HCT116 (cell line): ENCODE results near the gene MYDGF. TPM values are rescaled to one million over a fixed set of nuclear protein-coding genes. Genes with fewer than 3 reads are reported as not detected.
"Not testable (repeated sequence)": the region's sequence is repeated elsewhere in the genome, so short reads cannot be mapped to it uniquely, and the experiment has no call there.

Experiments
- ATAC-seq: fragments of 200-7000 bp; cut with Tn5 transposase; 2 replicates; pipeline ENCODE4 v1.9.1; 2020; ENCODE audit warnings: mild to moderate bottlenecking, moderate library complexity
- BruUV-seq: library from RNA; stranded (reverse); fragments of 400-500 nt; replicated peaks from 2 replicates; lab custom pipeline; 2021; lab: Mats Ljungman, UMichigan
- CTCF ChIA-PET: fragments of 300-600 bp; sonication (Branson Sonifier 250); formaldehyde crosslinking; loops from one replicate; lab custom pipeline; 2021; ENCODE audit warnings: antibody characterized with exemption; lab: Charles Lee
- POLR2A ChIA-PET: fragments of 300-600, 350-600 bp; sonication (Branson Sonifier 250); formaldehyde crosslinking; loops from one replicate; lab custom pipeline; 2021; ENCODE audit warnings: antibody characterized with exemption; lab: Charles Lee
- RAD21 ChIA-PET, 2 experiments: fragments of 300-600 bp; sonication (Branson Sonifier 250); formaldehyde crosslinking; loops; one replicate each; lab custom pipeline; 2023; ENCODE audit warnings: low total read pairs in 2 of 2; ENCODE audit not compliant: uncharacterized antibody in 2 of 2, unreplicated experiment in 2 of 2, low non-redundant PET in 1 of 2; lab: Charles Lee
- DNase-seq: peaks from one replicate; pipeline ENCODE4 v3.0.0-alpha.2; 2010; ENCODE audit warnings: low read depth, low spot score
- H2AFZ ChIP-seq: fragments of 200-600 bp; shearing (Covaris generic), sonication (generic); 2 replicates; pipeline ENCODE4 v1.6.1; 2017; ENCODE audit warnings: low read depth, mixed run types, mixed read lengths, antibody characterized with exemption, low read length; ENCODE audit not compliant: poor library complexity, severe bottlenecking
- H3K27ac ChIP-seq: 2 replicates; pipeline ENCODE4 v1.5.1; 2012; ENCODE audit warnings: low read depth, low read length
- H3K27me3 ChIP-seq: fragments of 200-600 bp; sonication (generic); 2 replicates; pipeline ENCODE4 v1.6.1; 2016; ENCODE audit warnings: mixed run types, low read length, mixed read lengths; ENCODE audit not compliant: insufficient read depth
- H3K36me3 ChIP-seq, 2 experiments: fragments of 200-500 bp in 1 of 2; fragments of 200-600 bp in 1 of 2; sonication (Bioruptor generic) in 1 of 2; sonication (generic) in 1 of 2; 2 replicates each; pipeline versions ENCODE4 v1.5.1 to v1.6.1; 2014 to 2016; ENCODE audit warnings: low read length in 2 of 2, inconsistent platforms in 1 of 2, mixed read lengths in 1 of 2, mixed run types in 1 of 2; ENCODE audit not compliant: insufficient read depth in 2 of 2, control insufficient read depth in 1 of 2
- H3K4me1 ChIP-seq, 2 experiments: fragments of 200-600 bp in 1 of 2; sonication (generic) in 1 of 2; 2 replicates each; pipeline versions ENCODE4 v1.5.1 to v1.6.1; 2012 to 2017; ENCODE audit warnings: low read length in 2 of 2, inconsistent platforms in 1 of 2, mild to moderate bottlenecking in 1 of 2, mixed read lengths in 1 of 2, mixed run types in 1 of 2, moderate library complexity in 1 of 2; ENCODE audit not compliant: insufficient read depth in 2 of 2, control insufficient read depth in 1 of 2
- H3K4me2 ChIP-seq: fragments of 200-600 bp; sonication (generic); 2 replicates; pipeline ENCODE4 v1.6.1; 2017; ENCODE audit warnings: mixed run types, low read length, mixed read lengths
- H3K4me3 ChIP-seq, 2 experiments: fragments of 200-600 bp in 1 of 2; sonication (generic) in 1 of 2; replicated peaks in 1 of 2; 2 replicates each; pipeline ENCODE4 v1.5.1; 2011 to 2016; ENCODE audit warnings: low read length in 2 of 2, control low read depth in 1 of 2, low read depth in 1 of 2, mild to moderate bottlenecking in 1 of 2, mixed read lengths in 1 of 2, mixed run types in 1 of 2
- H3K79me2 ChIP-seq: fragments of 200-600 bp; sonication (generic); 2 replicates; pipeline ENCODE4 v1.6.1; 2017; ENCODE audit warnings: mild to moderate bottlenecking, mixed run types, low read length, moderate library complexity, mixed read lengths; ENCODE audit not compliant: insufficient read depth
- H3K9ac ChIP-seq: fragments of 200-600 bp; sonication (generic); 2 replicates; pipeline ENCODE4 v1.6.1; 2016; ENCODE audit warnings: low read length, mixed read lengths
- H3K9me2 ChIP-seq: fragments of 200-600 bp; sonication (generic), shearing (Covaris generic); 2 replicates; pipeline ENCODE4 v1.6.1; 2017; ENCODE audit warnings: mixed run types, mild to moderate bottlenecking, moderate library complexity; ENCODE audit not compliant: insufficient read depth
- H3K9me3 ChIP-seq, 2 experiments: fragments of 200-500 bp in 1 of 2; fragments of 200-600 bp in 1 of 2; sonication (Bioruptor generic) in 1 of 2; sonication (generic) in 1 of 2; 2 replicates each; pipeline ENCODE4 v1.6.1; 2014 to 2017; ENCODE audit warnings: low read length in 2 of 2, mixed read lengths in 2 of 2, inconsistent platforms in 1 of 2, low read depth in 1 of 2, mild to moderate bottlenecking in 1 of 2, mixed run types in 1 of 2, moderate library complexity in 1 of 2; ENCODE audit not compliant: control insufficient read depth in 1 of 2, insufficient read depth in 1 of 2
- H4K20me1 ChIP-seq: fragments of 200-600 bp; sonication (generic), shearing (Covaris generic); 2 replicates; pipeline ENCODE4 v1.6.1; 2017; ENCODE audit warnings: mixed run types, mild to moderate bottlenecking, moderate library complexity; ENCODE audit not compliant: insufficient read depth
- EGR1 ChIP-seq: IDR thresholded peaks from 2 replicates; pipeline ENCODE4 v1.6.1; 2012; ENCODE audit warnings: low read depth
- ELF1 ChIP-seq: IDR thresholded peaks from 2 replicates; pipeline ENCODE4 v1.6.1; 2012; ENCODE audit warnings: low read depth, borderline replicate concordance
- EZH2 ChIP-seq: fragments of 200-600 bp; sonication (generic); IDR thresholded peaks from 2 replicates; pipeline ENCODE4 v1.6.1; 2017; ENCODE audit warnings: antibody characterized with exemption, mixed run types
- EZH2phosphoT487 ChIP-seq: fragments of 200-600 bp; IDR thresholded peaks from 2 replicates; pipeline ENCODE4 v1.6.1; 2018; ENCODE audit warnings: antibody characterized with exemption, borderline replicate concordance
- POLR2A ChIP-seq: IDR thresholded peaks from 2 replicates; pipeline ENCODE4 v1.7.0; 2011; ENCODE audit warnings: borderline replicate concordance; ENCODE audit not compliant: insufficient read depth, insufficient read length; ENCODE audit errors: extremely low read depth
- POLR2AphosphoS5 ChIP-seq: IDR thresholded peaks from 2 replicates; pipeline ENCODE4 v1.6.1; 2011; ENCODE audit warnings: mild to moderate bottlenecking, low read depth, low read length, moderate library complexity
- ZFX ChIP-seq: fragments of 450-650 bp; IDR thresholded peaks from 2 replicates; pipeline ENCODE4 v1.6.1; 2017
- ZNF274 ChIP-seq: fragments of 200-500 bp; sonication (Bioruptor generic); IDR thresholded peaks from 2 replicates; pipeline ENCODE4 v1.6.1; 2014; ENCODE audit warnings: mild to moderate bottlenecking, low read depth, low read length, inconsistent platforms
- intact Hi-C: fragments of 100-400 bp; cut with micrococcal nuclease; formaldehyde crosslinking; loops from 2 replicates; pipeline ENCODE4 v1.10.0; 2022
- total RNA-seq: library from RNA; stranded (reverse); gene quantifications from one replicate; pipeline ENCODE4 v1.2.1, GENCODE V29; 2021; ENCODE audit not compliant: unreplicated experiment

The MYDGF gene
- total RNA-seq, 1 experiment from 2014 or later, result 110 TPM

- BruUV-seq, H3K27me3 ChIP-seq, ATAC-seq, H3K9me3 ChIP-seq, H2AFZ ChIP-seq, RAD21 ChIA-PET, H3K9me2 ChIP-seq, H3K4me2 ChIP-seq, H3K9ac ChIP-seq, intact Hi-C loops, H4K20me1 ChIP-seq, H3K4me3 ChIP-seq, DNase-seq, H3K27ac ChIP-seq, H3K79me2 ChIP-seq: not testable (repeated sequence)
- POLR2A ChIA-PET, result interaction anchor here (0.7 kb wide), 1 partner anchor 57 kb away, joined by 4 read pairs; no protein-coding TSS in a partner anchor
- CTCF ChIA-PET, result interaction anchor here (1.1 kb wide), 1 partner anchor 9 kb away, joined by 3 read pairs; no protein-coding TSS in a partner anchor
- H3K4me1 ChIP-seq, result peaks cover 4 to 25% of the 10 kb centered on the region in 2 experiments; a peak in 3 of 4 replicates
- H3K36me3 ChIP-seq, result peaks cover 0 to 28% of the 10 kb centered on the region in 2 experiments; a peak in 1 of 4 replicates
Measured at GRCh38 chr19:4680021-4680420, 9.9 kb upstream of the MYDGF start.

GRCh38 chr19:4678881-4679790 lies 9.0 kb upstream of the MYDGF start:
- TF ChIP-seq EGR1 (no peak), POLR2AphosphoS5 (no peak), EZH2phosphoT487 (no peak), ZFX (no peak), EZH2 (no peak), ZNF274 (no peak), ELF1 (no peak), POLR2A (no peak)
- no TSS peak for BruUV-seq
- POLR2A ChIA-PET, result interaction anchor here (1.4 kb wide), 1 partner anchor 34 kb away, joined by 4 read pairs; no protein-coding TSS in a partner anchor
- no peaks in the 10 kb centered on the region for H3K79me2 ChIP-seq
- no peaks in the 10 kb centered on the region for H4K20me1 ChIP-seq
- RAD21 ChIA-PET, result no interaction called here
- H3K9ac ChIP-seq, result no peak overlapping the region
- peaks cover 0 to 28% of the 10 kb centered on the region in 2 experiments; a peak in 1 of 4 replicates for H3K36me3 ChIP-seq
- H3K4me2 ChIP-seq, result no peak overlapping the region
- H3K4me1 ChIP-seq, result peaks cover 4 to 25% of the 10 kb centered on the region in 2 experiments; a peak in 3 of 4 replicates
- no peaks in the 10 kb centered on the region for H3K9me2 ChIP-seq
- CTCF ChIA-PET, result interaction anchor here (1.1 kb wide), 1 partner anchor 8 kb away, joined by 3 read pairs; no protein-coding TSS in a partner anchor
- intact Hi-C loops, result no loop called here
- H3K9me3 ChIP-seq, result no peaks in the 10 kb centered on the region
- H3K27me3 ChIP-seq, result no peaks in the 10 kb centered on the region
- DNase-seq, result peak; percentile 51
- no peak overlapping the region for H3K4me3 ChIP-seq
- no peak overlapping the region for H2AFZ ChIP-seq
- peak; percentile 79 for ATAC-seq
- 0 out of 2 replicates have a peak overlapping the region, but pooled peaks have one; percentile 2 for H3K27ac ChIP-seq
